Heart left ventricle (tissue), 16 donors: ENCODE measurements around the gene NETO2. TPM values are rescaled to one million over a fixed set of nuclear protein-coding genes. Genes with fewer than 3 reads are reported as not detected.
A peak's percentile ranks its signal among the peaks of the same experiment; 100 is the strongest.
"Not testable (repeated sequence)": the region's sequence is repeated elsewhere in the genome, so short reads cannot be mapped to it uniquely, and the experiment has no call there.

Experiments used
- ATAC-seq, 4 donors: fragments of 200-7000 bp; cut with Tn5 transposase; one replicate each; pipeline ENCODE4 v1.9.1; 2020 to 2022; ENCODE audit warnings: moderate library complexity in 4 of 4, mild to moderate bottlenecking in 3 of 4, moderate number of reproducible peaks in 1 of 4
- DNase-seq, 5 donors: peaks; one replicate each; pipeline ENCODE4 v3.0.0-alpha.2; 2020
- H3K27ac ChIP-seq, 12 donors: fragments of 200-600 bp; sonication (generic) in 4 of 12; one replicate each; pipeline versions ENCODE4 v1.5.0 to v1.8.0; 2016 to 2022; ENCODE audit warnings: mild to moderate bottlenecking in 2 of 12
- H3K27me3 ChIP-seq, 9 donors: fragments of 200-600 bp; sonication (generic) in 2 of 9; one replicate each; pipeline versions ENCODE4 v1.5.1 to v1.8.0; 2016 to 2022; ENCODE audit warnings: mild to moderate bottlenecking in 3 of 9
- H3K36me3 ChIP-seq, 9 donors: fragments of 200-600 bp; sonication (generic) in 2 of 9; one replicate each; pipeline versions ENCODE4 v1.5.0 to v1.8.0; 2018 to 2022; ENCODE audit warnings: mild to moderate bottlenecking in 2 of 9
- H3K4me1 ChIP-seq, 12 donors: fragments of 200-600 bp; sonication (generic) in 4 of 12; one replicate each; pipeline versions ENCODE4 v1.5.0 to v1.8.0; 2016 to 2022; ENCODE audit warnings: mild to moderate bottlenecking in 3 of 12
- H3K4me3 ChIP-seq, 12 donors: fragments of 200-600 bp; sonication (generic) in 4 of 12; one replicate each; pipeline versions ENCODE4 v1.5.0 to v1.8.0; 2017 to 2022; ENCODE audit warnings: mild to moderate bottlenecking in 9 of 12, moderate library complexity in 4 of 12
- H3K9me3 ChIP-seq, 12 donors: fragments of 200-600 bp; sonication (generic) in 4 of 12; one replicate each; pipeline versions ENCODE4 v1.5.0 to v1.8.0; 2016 to 2022; ENCODE audit warnings: mild to moderate bottlenecking in 1 of 12
- POLR2A ChIP-seq, 2 donors: fragments of 450-650 bp; IDR thresholded peaks; one replicate each; pipeline ENCODE4 v1.6.1; 2017; ENCODE audit warnings: antibody characterized with exemption in 2 of 2, mild to moderate bottlenecking in 2 of 2, moderate library complexity in 2 of 2
- WGBS, 4 donors: extraction: QIAGEN DNeasy Blood & Tissue Kit in 2 of 4; methylation state at CpG; one replicate each; pipeline versions ENCODE4 v1.1.5 to v1.1.7; 2013 to 2018; 5-methylcytosine and 5-hydroxymethylcytosine counted together
- intact Hi-C, 10 donors: fragments of 100-400 bp; cut with DNase I; formaldehyde crosslinking; loops; one replicate each; pipeline versions ENCODE4 v1.11.1 to v1.14.2; 2022
- polyA plus RNA-seq, 2 donors: library from polyadenylated mRNA; stranded (reverse); fragments of 200-250 nt; gene quantifications; one replicate each; pipeline ENCODE4 v1.2.3, GENCODE V29; 2013
- total RNA-seq, 9 donors: library from RNA; depleted of rRNA in 2 of 9; stranded (reverse); fragments of >200 nt in 2 of 9; fragmentation: NEBNext Ultra II Directional in 3 of 9; extraction: Animal tissue kit (Norgen Biotek cat#: 25700) in 3 of 9; gene quantifications; one replicate each; pipeline versions ENCODE4 v1.1.0 to v1.2.4, GENCODE V29; 2016 to 2023
- TF ChIP-seq, protein P1 (sequence below), 12 donors: fragments of 200-600 bp; sonication (generic) in 4 of 12; IDR thresholded peaks; one replicate each; pipeline versions ENCODE4 v1.5.0 to v1.8.0; 2018 to 2022; ENCODE audit warnings: antibody characterized with exemption in 12 of 12, mild to moderate bottlenecking in 5 of 12
- donor health status: ischemic (EF 13 %, LVEDD 7.1; RV severe dilation, severe dysfunction).
- donor health status: healthy with polysubstance abuse.
- donor health status: DM: no; HTN: yes; CAD: no.
- donor health status: DM: no; HTN: no; CAD: no.
- donor health status: ischemic (EF 25% LVEDD 6.9; RV normal size, moderate dysfunction).
- donor health status: ischemic (EF 25% LVEDD 5.7; RV mildly dilated, moderate dysfunction).
- donor health status: healthy.
- donor health status: DM: yes; HTN: yes; CAD: no.
- donor health status: ischemic (EF 35%, LVEDD 5.7; RV mildly dilated, moderate dysfunction).
- donor health status: nonischemic (EF 11% LVEDD 7.7; RV severe dilation, severe dysfunction).
- donor health status: DM: yes; HTN: yes; CAD: no.
- donor health status: PGD.
- donor health status: ischemic (EF 29% LVEDD 5.4; RV normal size, mild dysfunction).
- donor health status: nonischemic (EF 23%, LVEDD 6.1; RV moderate dilation, normal function).

The NETO2 gene
- total and polyA plus RNA-seq, 11 donors, result 1.0 to 7.8 (median 2.3) TPM

DNA sequence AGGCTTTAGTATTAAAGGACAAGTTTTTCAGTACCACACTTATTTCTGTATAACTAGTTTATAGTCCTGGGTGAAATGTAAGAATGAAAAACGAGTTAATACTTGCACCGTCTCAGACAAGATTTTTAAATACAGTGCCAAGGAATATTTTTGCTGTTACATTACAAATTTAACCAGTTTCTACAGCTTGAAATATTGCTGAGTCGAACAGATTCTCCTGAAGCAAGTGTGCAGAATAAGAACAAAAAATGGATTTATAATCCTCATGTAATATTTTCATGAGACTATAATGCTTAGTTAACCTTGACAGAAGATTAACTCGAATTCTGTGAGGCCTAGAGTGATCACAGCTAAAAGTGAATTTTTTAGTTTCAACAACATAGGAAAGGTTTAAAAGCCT is 3.1 kb downstream of the NETO2 start:
- H3K36me3 ChIP-seq, result no peaks in the 10 kb centered on the region
- H3K4me3 ChIP-seq, result no peak overlapping the region
- 87 to 93% (median 91%) methylated on average over 4 of the region's 4 CpGs for WGBS, 4 donors
- no peak overlapping the region for H3K27ac ChIP-seq
- DNase-seq (no peak), ATAC-seq (no peak)
- H3K4me1 ChIP-seq, result peaks cover 0 to 31% (median 3%) of the 10 kb centered on the region in 12 donors
- TF ChIP-seq POLR2A (IDR thresholded peaks at IDR 0.05), result no peak
- TF ChIP-seq, protein P1, sequence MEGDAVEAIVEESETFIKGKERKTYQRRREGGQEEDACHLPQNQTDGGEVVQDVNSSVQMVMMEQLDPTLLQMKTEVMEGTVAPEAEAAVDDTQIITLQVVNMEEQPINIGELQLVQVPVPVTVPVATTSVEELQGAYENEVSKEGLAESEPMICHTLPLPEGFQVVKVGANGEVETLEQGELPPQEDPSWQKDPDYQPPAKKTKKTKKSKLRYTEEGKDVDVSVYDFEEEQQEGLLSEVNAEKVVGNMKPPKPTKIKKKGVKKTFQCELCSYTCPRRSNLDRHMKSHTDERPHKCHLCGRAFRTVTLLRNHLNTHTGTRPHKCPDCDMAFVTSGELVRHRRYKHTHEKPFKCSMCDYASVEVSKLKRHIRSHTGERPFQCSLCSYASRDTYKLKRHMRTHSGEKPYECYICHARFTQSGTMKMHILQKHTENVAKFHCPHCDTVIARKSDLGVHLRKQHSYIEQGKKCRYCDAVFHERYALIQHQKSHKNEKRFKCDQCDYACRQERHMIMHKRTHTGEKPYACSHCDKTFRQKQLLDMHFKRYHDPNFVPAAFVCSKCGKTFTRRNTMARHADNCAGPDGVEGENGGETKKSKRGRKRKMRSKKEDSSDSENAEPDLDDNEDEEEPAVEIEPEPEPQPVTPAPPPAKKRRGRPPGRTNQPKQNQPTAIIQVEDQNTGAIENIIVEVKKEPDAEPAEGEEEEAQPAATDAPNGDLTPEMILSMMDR (IDR thresholded peaks at IDR 0.05), result no peak
- intact Hi-C loops, result loop anchor here (1.0 to 10.0 kb wide), 13 partner anchors 98 to 1474 kb away; partner anchors contain the start of genes ABCC12 (in 4 of the 10), DNAJA2 (in 1 of the 10), ITFG1 (in 1 of the 10) and N4BP1 (in 1 of the 10)
- no peaks in the 10 kb centered on the region for H3K9me3 ChIP-seq
- peaks cover 0 to 4% (median 0%) of the 10 kb centered on the region in 9 donors for H3K27me3 ChIP-seq

- ATAC-seq, result no peak
- Histone ChIP-seq H3K4me3 (no peak overlapping the region), H3K36me3 (no peaks in the 10 kb centered on the region), H3K27ac (no peak overlapping the region), H3K4me1 (peaks cover 0 to 31% (median 3%) of the 10 kb centered on the region in 12 donors), H3K27me3 (no peaks in the 10 kb centered on the region), H3K9me3 (no peaks in the 10 kb centered on the region)
- TF ChIP-seq, protein P1 (IDR thresholded peaks at IDR 0.05), result no peak
- TF ChIP-seq POLR2A (IDR thresholded peaks at IDR 0.05), result no peak
- WGBS, 4 donors, result 67 to 76% (median 72%) methylated on average over 3 of the region's 3 CpGs
- DNase-seq, result no peak
- intact Hi-C loops, result loop anchor here (2.0 to 10.0 kb wide), 12 partner anchors 97 to 1475 kb away; partner anchors contain the start of genes ABCC12 (in 4 of the 10), DNAJA2 (in 1 of the 10), ITFG1 (in 1 of the 10) and N4BP1 (in 1 of the 10)
These were observed 4.1 kb downstream of the NETO2 start for GRCh38 chr16:47139561-47140185.

- DNase-seq, H3K36me3 ChIP-seq, H3K4me3 ChIP-seq, H3K27ac ChIP-seq, ATAC-seq, H3K27me3 ChIP-seq, H3K9me3 ChIP-seq: not testable (repeated sequence)
- intact Hi-C loops, result loop anchor here in 1 of 10 donors (10.0 kb wide), 1 partner anchor 917 kb away; no protein-coding TSS in a partner anchor
- peaks cover 0 to 26% (median 0%) of the 10 kb centered on the region in 12 donors for H3K4me1 ChIP-seq
- 93 to 95% (median 94%) methylated on average over 9 of the region's 9 CpGs for WGBS, 4 donors
These were observed 5.8 kb downstream of the NETO2 start for GRCh38 chr16:47137925-47138324.

DNA sequence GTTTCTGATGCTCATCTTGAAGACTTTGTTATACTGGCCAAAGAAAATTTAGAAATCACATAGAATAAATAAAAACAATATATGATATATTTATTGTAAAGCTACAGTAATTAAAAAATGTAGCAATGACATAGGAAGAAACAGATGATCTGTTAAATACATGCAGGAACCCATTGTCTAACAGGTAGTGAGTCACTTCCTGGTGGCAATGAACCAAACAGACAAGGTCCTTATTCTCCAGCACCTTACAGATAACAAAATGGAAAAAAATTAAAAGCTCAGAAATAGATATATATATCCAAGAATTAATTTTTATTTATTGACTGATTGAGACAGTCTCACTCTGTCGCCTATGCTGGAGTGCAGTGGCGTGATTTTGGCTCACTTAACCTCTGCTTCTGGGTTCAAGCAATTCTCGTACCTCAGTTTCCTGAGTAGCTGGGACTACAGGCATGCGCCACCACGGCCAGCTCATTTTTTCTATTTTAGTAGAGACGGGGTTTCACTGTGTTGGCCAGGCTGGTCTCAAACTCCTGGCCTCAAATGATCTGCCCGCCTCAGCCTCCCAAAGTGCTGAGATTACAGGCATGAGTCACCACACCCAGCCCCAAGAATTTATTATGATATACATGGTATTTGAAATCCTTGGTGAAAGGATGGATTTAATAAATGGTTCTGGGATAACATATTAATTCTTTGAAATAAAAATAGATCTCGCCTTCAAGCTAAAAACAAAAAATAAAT is 7.5 kb downstream of the NETO2 start:
- Histone ChIP-seq H3K4me1 (peaks cover 0 to 12% (median 0%) of the 10 kb centered on the region in 12 donors), H3K4me3 (peak overlapping the region in 1 of 12 donors; percentile 17), H3K36me3 (no peaks in the 10 kb centered on the region), H3K27me3 (no peaks in the 10 kb centered on the region), H3K9me3 (no peaks in the 10 kb centered on the region), H3K27ac (peak overlapping the region in 5 of 12 donors; percentile 18 to 51 (median 41))
- intact Hi-C loops, result loop anchor here in 1 of 10 donors (10.0 kb wide), 1 partner anchor 919 kb away; no protein-coding TSS in a partner anchor
- DNase-seq (peak in 1 of 5 donors; percentile 23), ATAC-seq (peak in 1 of 4 donors; percentile 65)
- WGBS, 4 donors, result 70 to 90% (median 75%) methylated on average over 8 of the region's 8 CpGs
- TF ChIP-seq, protein P1 (IDR thresholded peaks at IDR 0.05), result no peak
- no peak for TF ChIP-seq POLR2A (IDR thresholded peaks at IDR 0.05)
